Renal cortex interstitium (tissue), 3 donors: ENCODE data around the gene HEXA. TPM values are rescaled to one million over a fixed set of nuclear protein-coding genes. Genes with fewer than 3 reads are reported as not detected.

Source experiments
- polyA plus RNA-seq, 3 donors: library from polyadenylated mRNA; unstranded; fragments of 120-200 nt; gene quantifications; one replicate each; pipeline ENCODE4 v1.2.1, GENCODE V29; 2013; ENCODE audit not compliant: insufficient read length in 3 of 3

The HEXA gene
- polyA plus RNA-seq, 3 donors: 105 to 135 (median 111) TPM

Other genes with a start within 250 kb of the HEXA start
- 10 to 100 TPM in 1 of 3 donors, 1 to 10 TPM in 2; 7.0 to 15.4 (median 8.7) TPM for gene GRAMD2A, start 178.2 kb downstream of the HEXA start, polyA plus RNA-seq
- gene PKM, start 144.8 kb downstream of the HEXA start, polyA plus RNA-seq: 100 to 1,000 TPM; 636 to 752 (median 681) TPM
- 100 to 1,000 TPM in 2 of 3 donors, 10 to 100 TPM in 1; 88.5 to 141 (median 106) TPM for gene PARP6, start 103.5 kb downstream of the HEXA start, polyA plus RNA-seq
- 1 to 10 TPM; 3.1 to 7.0 (median 3.9) TPM for gene CELF6, start 55.9 kb downstream of the HEXA start, polyA plus RNA-seq
- gene TMEM202, start 22.3 kb upstream of the HEXA start, polyA plus RNA-seq: not detected
- 100 to 1,000 TPM; 189 to 194 (median 193) TPM for gene ARIH1, start 98.3 kb upstream of the HEXA start, polyA plus RNA-seq